CD4-positive, alpha-beta T cell (primary cell): ENCODE results near the gene BTLA. TPM values are rescaled to one million over a fixed set of nuclear protein-coding genes. Genes with fewer than 3 reads are reported as not detected.
A peak's percentile ranks its signal among the peaks of the same experiment; 100 is the strongest.
"Not testable (repeated sequence)": the region's sequence is repeated elsewhere in the genome, so short reads cannot be mapped to it uniquely, and the experiment has no call there.

Experiments used
- ATAC-seq: fragments of 200-7000 bp; cut with Tn5 transposase; one replicate; pipeline ENCODE4 v1.10.0; 2022; ENCODE audit warnings: mild to moderate bottlenecking; ENCODE audit not compliant: poor library complexity
- CTCF ChIA-PET: fragments of 350-600 bp; sonication (Branson Sonifier 250); formaldehyde crosslinking; loops from one replicate; lab custom pipeline; 2021; ENCODE audit warnings: antibody characterized with exemption, inconsistent platforms; lab: Charles Lee
- POLR2A ChIA-PET: fragments of 350-600 bp; sonication (Branson Sonifier 250); formaldehyde crosslinking; loops from one replicate; lab custom pipeline; 2021; ENCODE audit warnings: antibody characterized with exemption, inconsistent platforms; lab: Charles Lee
- DNase-seq, 14 experiments: peaks; one replicate each; pipeline ENCODE4 v3.0.0-alpha.2; 2013 to 2020; ENCODE audit warnings: mixed read lengths in 2 of 14
- H3K27ac ChIP-seq, 2 donors: one replicate each; pipeline versions ENCODE4 v1.5.1 to v1.7.0; 2013; ENCODE audit warnings: low read length in 2 of 2, low read depth in 1 of 2, mild to moderate bottlenecking in 1 of 2
- H3K27me3 ChIP-seq, 2 experiments: 1 replicate in 1 of 2; 2 replicates in 1 of 2; pipeline versions ENCODE4 v1.6.1 to v1.7.0; 2013; ENCODE audit warnings: low read length in 2 of 2, control low read depth in 1 of 2, mild to moderate bottlenecking in 1 of 2, moderate library complexity in 1 of 2; ENCODE audit not compliant: insufficient read depth in 2 of 2, control insufficient read depth in 1 of 2
- H3K36me3 ChIP-seq: one replicate; pipeline ENCODE4 v1.6.1; 2013; ENCODE audit warnings: low read length, control low read depth; ENCODE audit not compliant: insufficient read depth
- H3K4me1 ChIP-seq: one replicate; pipeline ENCODE4 v1.6.1; 2013; ENCODE audit warnings: low read length, control low read depth; ENCODE audit not compliant: insufficient read depth
- H3K4me3 ChIP-seq: one replicate; pipeline ENCODE4 v1.5.1; 2013; ENCODE audit warnings: mild to moderate bottlenecking, low read length, moderate library complexity
- H3K9me3 ChIP-seq, 2 experiments: 1 replicate in 1 of 2; 2 replicates in 1 of 2; pipeline versions ENCODE4 v1.6.1 to v1.7.0; 2013; ENCODE audit warnings: low read length in 2 of 2, mild to moderate bottlenecking in 2 of 2, control low read depth in 1 of 2, moderate library complexity in 1 of 2; ENCODE audit not compliant: control insufficient read depth in 1 of 2, insufficient read depth in 1 of 2
- H3K27ac Mint-ChIP-seq: one replicate; pipeline ENCODE4 v1.8.0; 2020; ENCODE audit warnings: mixed read lengths
- H3K27me3 Mint-ChIP-seq: one replicate; pipeline ENCODE4 v1.8.0; 2021; ENCODE audit warnings: mixed read lengths
- H3K36me3 Mint-ChIP-seq: one replicate; pipeline ENCODE4 v1.8.0; 2021; ENCODE audit warnings: low read depth, mixed read lengths
- H3K4me1 Mint-ChIP-seq: one replicate; pipeline ENCODE4 v1.8.0; 2021; ENCODE audit warnings: low read depth, mixed read lengths
- H3K4me3 Mint-ChIP-seq: one replicate; pipeline ENCODE4 v1.8.0; 2020; ENCODE audit warnings: mild to moderate bottlenecking, mixed read lengths
- H3K9me3 Mint-ChIP-seq: one replicate; pipeline ENCODE4 v1.8.0; 2020; ENCODE audit warnings: mixed read lengths
- CTCF ChIP-seq: fragments of 200-600 bp; IDR thresholded peaks from one replicate; pipeline ENCODE4 v1.8.0; 2022; ENCODE audit warnings: antibody characterized with exemption, mild to moderate bottlenecking
- intact Hi-C, 2 experiments: fragments of 100-400 bp; cut with DNase I in 1 of 2; cut with micrococcal nuclease in 1 of 2; formaldehyde crosslinking; loops; one replicate each; pipeline versions ENCODE4 v1.15.1 to v1.9.0; 2023 to 2025; cut with DNase I, micrococcal nuclease
- total RNA-seq, 174 experiments: library from RNA in 2 of 174; stranded (reverse) in 2 of 174; gene quantifications; one replicate each; pipeline ENCODE4 v1.2.3 and lab custom pipeline; 2021 to 2026

The BTLA gene
- total RNA-seq, 2 experiments from 2014 or later = 8.5 to 9.6 TPM

DNA sequence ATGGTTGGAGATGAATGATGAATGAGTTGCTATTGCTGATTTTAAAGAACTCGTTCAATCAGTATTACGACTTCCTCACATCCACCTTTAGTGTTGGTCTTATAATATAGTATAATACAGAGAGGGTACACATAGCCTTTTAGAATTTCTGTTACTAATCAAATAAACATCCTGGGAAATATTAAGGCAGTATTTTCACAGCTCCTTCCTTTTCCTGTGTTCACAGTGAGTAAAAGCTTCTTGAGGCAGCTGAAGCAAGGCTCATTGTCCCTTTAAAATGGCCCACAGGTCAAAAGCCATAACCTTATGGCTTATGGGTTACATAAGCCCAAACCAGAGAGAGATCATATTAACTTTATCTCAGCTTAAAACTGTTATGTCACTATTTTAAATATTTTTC lies 1.3 kb upstream of the BTLA start:
- DNase-seq (no peak), ATAC-seq (no peak)
- intact Hi-C loops = no loop called here
- H3K27ac ChIP-seq = no peak overlapping the region
- no peak for TF ChIP-seq CTCF
- H3K4me1 ChIP-seq = peaks cover 10% of the 10 kb centered on the region
- H3K36me3 ChIP-seq = no peaks in the 10 kb centered on the region
- Mint-ChIP-seq H3K27ac (peak overlapping the region; percentile 90), H3K4me3 (peak overlapping the region; percentile 90), H3K9me3 (no peaks in the 10 kb centered on the region), H3K36me3 (peaks cover 27% of the 10 kb centered on the region), H3K27me3 (no peaks in the 10 kb centered on the region), H3K4me1 (peaks cover 59% of the 10 kb centered on the region)
- ChIA-PET POLR2A (interaction anchor here (0.6 to 5.4 kb wide), 6 partner anchors 8 to 456 kb away, joined by 4 to 56 read pairs (median 22); partner anchors contain the start of gene CD200), CTCF (interaction anchor here (1.6 kb wide), 1 partner anchor 389 kb away, joined by 3 read pairs; no protein-coding TSS in a partner anchor)
- H3K27me3 ChIP-seq = no peaks in the 10 kb centered on the region
- no peaks in the 10 kb centered on the region for H3K9me3 ChIP-seq
- H3K4me3 ChIP-seq = no peak overlapping the region

GRCh38 chr3:112497897-112498548 lies 1.2 kb downstream of the BTLA start:
- Mint-ChIP-seq H3K27ac (peak overlapping the region; percentile 90), H3K9me3 (no peaks in the 10 kb centered on the region), H3K36me3 (peaks cover 41% of the 10 kb centered on the region), H3K4me1 (peaks cover 79% of the 10 kb centered on the region), H3K27me3 (no peaks in the 10 kb centered on the region), H3K4me3 (peak overlapping the region; percentile 90)
- H3K27ac ChIP-seq = peak overlapping the region in 1 of 2 donors; percentile 60
- ATAC-seq (peak; percentile 21), DNase-seq (peak in 1 of 14 experiments; percentile 19)
- POLR2A ChIA-PET = interaction anchor here (0.7 to 5.4 kb wide), 10 partner anchors 8 to 426 kb away, joined by 3 to 56 read pairs (median 6); partner anchors contain the start of gene CD200
- H3K9me3 ChIP-seq = no peaks in the 10 kb centered on the region
- peak overlapping the region; percentile 66 for H3K4me3 ChIP-seq
- TF ChIP-seq CTCF = no peak
- intact Hi-C loops = loop anchor here in 1 of 2 experiments (2.0 to 5.0 kb wide), 2 partner anchors 21 to 36 kb away; no protein-coding TSS in a partner anchor
- CTCF ChIA-PET = interaction anchor here (1.0 to 1.8 kb wide), 2 partner anchors 8 to 33 kb away, joined by 4 to 5 read pairs; no protein-coding TSS in a partner anchor
- no peaks in the 10 kb centered on the region for H3K36me3 ChIP-seq
- peaks cover 16% of the 10 kb centered on the region for H3K4me1 ChIP-seq
- H3K27me3 ChIP-seq = no peaks in the 10 kb centered on the region

DNA sequence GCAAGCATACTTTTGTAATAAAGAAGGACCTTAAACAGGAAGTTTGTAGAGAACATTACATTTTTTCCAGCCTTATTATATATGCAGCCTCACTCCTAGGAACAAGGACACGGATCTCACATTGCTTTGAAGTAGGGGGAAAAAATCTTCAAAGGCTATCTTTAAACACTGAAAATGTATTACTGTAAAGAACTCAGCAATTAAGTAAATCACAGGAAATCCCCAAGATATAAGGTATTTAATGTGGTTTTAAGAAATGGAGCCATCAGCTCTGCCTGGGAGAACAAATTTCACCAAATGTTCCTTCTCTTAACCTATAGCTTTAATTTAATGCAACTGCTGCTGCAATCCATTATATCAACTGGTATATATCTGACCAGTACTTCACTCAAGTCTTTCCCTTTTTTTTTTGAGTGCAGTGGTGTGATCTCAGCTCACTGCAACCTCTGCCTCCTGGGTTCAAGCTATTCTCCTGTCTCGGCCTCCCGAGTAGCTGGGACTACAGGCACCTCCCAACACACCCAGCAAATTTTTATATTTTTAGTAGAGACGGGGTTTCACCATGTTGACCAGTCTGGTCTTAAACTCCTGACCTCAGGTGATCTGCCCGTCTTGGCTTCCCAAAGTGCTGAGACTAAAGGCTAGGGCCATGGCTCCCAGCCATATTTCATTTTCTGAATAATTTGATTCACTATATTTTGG lies 2.8 kb downstream of the BTLA start:
- Mint-ChIP-seq H3K27ac (peak overlapping the region; percentile 90), H3K4me3 (peak overlapping the region; percentile 86), H3K27me3 (no peaks in the 10 kb centered on the region), H3K36me3 (peaks cover 53% of the 10 kb centered on the region), H3K4me1 (peaks cover 90% of the 10 kb centered on the region), H3K9me3 (no peaks in the 10 kb centered on the region)
- Histone ChIP-seq H3K36me3 (no peaks in the 10 kb centered on the region), H3K9me3 (no peaks in the 10 kb centered on the region), H3K27ac (peak overlapping the region in 1 of 2 donors; percentile 43), H3K4me3 (peak overlapping the region; percentile 66), H3K4me1 (peaks cover 20% of the 10 kb centered on the region), H3K27me3 (no peaks in the 10 kb centered on the region)
- ChIA-PET CTCF (no interaction called here), POLR2A (interaction anchor here (0.6 to 0.9 kb wide), 2 partner anchors 28 to 65 kb away, joined by 3 read pairs; partner anchors contain the start of genes ATG3 and SLC35A5)
- peak; percentile 31 for ATAC-seq
- no peak for TF ChIP-seq CTCF
- intact Hi-C loops = loop anchor here in 1 of 2 experiments (5.0 kb wide), 1 partner anchor 34 kb away; no protein-coding TSS in a partner anchor
- peak in 2 of 14 experiments; percentile 55 to 58 for DNase-seq

- POLR2A ChIA-PET, H3K9me3 Mint-ChIP-seq, H3K9me3 ChIP-seq, ATAC-seq, intact Hi-C loops, H3K27me3 Mint-ChIP-seq, H3K27ac ChIP-seq, H3K27me3 ChIP-seq, H3K4me3 ChIP-seq, DNase-seq, H3K36me3 ChIP-seq, CTCF ChIA-PET: not testable (repeated sequence)
- Mint-ChIP-seq H3K36me3 (peaks cover 59% of the 10 kb centered on the region), H3K27ac (peak overlapping the region; percentile 90), H3K4me3 (peak overlapping the region; percentile 51), H3K4me1 (peaks cover 93% of the 10 kb centered on the region)
- peaks cover 24% of the 10 kb centered on the region for H3K4me1 ChIP-seq
These were observed 4.9 kb downstream of the BTLA start for GRCh38 chr3:112494448-112494767.
